Measurements from ENCODE around the gene SEC22A.

GRCh38 chr3:123218990-123219389 lies 17.2 kb downstream of the SEC22A start:
- TF ChIP-seq POLR2A (IDR thresholded peaks at IDR 0.05; ENCODE audit: low read length): no peak
- no peak for TF ChIP-seq GATA1 (IDR thresholded peaks at IDR 0.05; ENCODE audit: low read depth, low read length)

All from erythroblast (primary cell).